Cortex of kidney (tissue), 1 donor: ENCODE data around the gene CHST7.

Experiments
- DNase-seq: peaks from one replicate; lab custom pipeline; 2025; lab: John Stamatoyannopoulos, UW

Gene CHST7

DNA sequence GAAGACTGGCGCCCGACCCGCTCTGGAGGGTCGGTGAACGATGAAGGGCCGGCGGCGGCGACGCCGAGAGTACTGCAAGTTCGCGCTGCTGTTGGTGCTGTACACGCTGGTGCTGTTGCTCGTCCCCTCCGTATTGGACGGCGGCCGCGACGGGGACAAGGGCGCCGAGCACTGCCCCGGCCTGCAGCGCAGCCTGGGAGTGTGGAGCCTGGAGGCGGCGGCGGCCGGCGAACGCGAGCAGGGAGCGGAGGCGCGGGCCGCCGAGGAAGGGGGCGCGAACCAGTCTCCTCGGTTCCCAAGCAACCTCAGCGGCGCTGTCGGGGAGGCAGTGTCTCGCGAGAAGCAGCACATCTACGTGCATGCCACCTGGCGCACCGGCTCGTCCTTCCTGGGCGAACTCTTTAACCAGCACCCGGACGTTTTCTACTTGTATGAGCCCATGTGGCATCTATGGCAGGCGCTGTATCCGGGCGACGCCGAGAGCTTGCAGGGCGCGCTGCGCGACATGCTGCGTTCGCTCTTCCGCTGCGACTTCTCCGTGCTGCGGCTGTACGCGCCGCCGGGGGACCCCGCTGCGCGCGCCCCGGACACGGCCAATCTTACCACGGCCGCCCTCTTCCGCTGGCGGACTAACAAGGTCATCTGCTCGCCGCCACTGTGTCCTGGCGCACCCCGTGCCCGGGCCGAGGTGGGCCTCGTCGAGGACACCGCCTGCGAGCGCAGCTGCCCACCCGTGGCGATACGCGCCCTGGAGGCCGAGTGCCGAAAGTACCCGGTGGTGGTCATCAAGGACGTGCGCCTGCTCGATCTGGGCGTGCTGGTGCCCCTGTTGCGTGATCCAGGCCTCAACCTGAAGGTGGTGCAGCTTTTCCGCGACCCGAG lies 568 bp downstream of the CHST7 start:
- DNase-seq: no peak

GRCh38 chrX:46574774-46575381 lies 1.3 kb downstream of the CHST7 start:
- DNase-seq: no peak

GRCh38 chrX:46575586-46575985 lies 2.0 kb downstream of the CHST7 start:
- no peak for DNase-seq

DNA sequence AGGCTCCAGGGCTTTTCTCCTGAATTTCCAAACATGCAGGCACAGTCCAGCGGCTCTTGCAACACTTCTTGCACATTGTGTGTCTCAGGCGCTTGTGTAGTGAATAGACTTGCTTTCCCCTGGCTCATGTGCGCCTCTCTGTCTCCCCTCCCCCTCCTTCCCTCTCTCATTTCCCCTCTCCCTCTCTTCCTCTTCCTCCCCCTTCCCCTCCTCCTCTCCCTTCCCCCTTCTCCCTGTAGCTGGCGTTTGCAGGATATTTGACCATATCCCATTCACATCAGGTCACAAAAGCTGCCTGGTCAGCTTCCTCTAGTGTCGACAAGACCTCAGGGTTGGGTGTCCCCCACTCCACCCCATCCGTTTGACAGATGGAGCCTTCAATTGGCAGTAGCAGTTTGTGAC lies 2.4 kb downstream of the CHST7 start:
- no peak for DNase-seq

DNA sequence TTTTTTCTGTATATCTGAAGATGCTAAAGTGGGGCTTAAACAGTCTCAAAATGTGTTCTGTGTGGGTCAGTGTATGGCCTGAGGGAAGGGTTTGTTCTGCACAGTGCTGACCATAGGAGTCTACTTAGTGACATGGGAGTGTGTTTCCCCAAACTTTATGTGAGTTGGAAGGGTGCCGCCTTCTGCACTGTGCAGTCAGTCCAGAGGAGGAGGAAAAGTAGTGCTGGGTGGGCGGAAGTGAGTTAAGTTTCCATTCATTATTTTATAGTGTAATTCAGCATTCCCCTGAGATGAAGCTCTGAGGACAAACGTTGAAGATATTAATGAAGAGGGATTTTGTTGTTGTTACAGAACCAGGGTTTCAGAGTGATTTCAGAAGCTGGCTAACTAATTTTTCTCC lies 2.9 kb downstream of the CHST7 start:
- DNase-seq: no peak

GRCh38 chrX:46577221-46578005 lies 3.8 kb downstream of the CHST7 start:
- DNase-seq: no peak

DNA sequence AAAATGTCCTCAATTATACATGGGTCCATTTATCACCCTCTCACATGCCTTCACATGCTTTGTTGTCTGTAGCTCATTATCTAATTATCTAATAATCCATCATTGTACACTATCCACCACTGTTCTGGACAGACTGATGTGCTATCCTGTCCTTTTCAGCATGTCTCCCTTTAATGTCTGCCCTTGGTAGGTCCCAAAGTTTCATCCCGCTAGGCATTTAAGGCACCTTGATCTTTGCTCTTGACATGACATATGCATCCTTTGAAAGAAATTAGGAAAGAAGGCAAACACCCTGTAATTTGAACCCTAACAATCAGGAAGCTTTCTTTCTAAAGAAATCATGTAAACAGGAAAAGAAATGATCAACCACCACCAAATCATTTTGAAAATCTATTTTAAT lies 5.7 kb downstream of the CHST7 start:
- no peak for DNase-seq

GRCh38 chrX:46580613-46581012 lies 7.0 kb downstream of the CHST7 start:
- DNase-seq: no peak

GRCh38 chrX:46582325-46582724 lies 8.8 kb downstream of the CHST7 start:
- no peak for DNase-seq

- no peak for DNase-seq
Measured at GRCh38 chrX:46582966-46583365, 9.4 kb downstream of the CHST7 start.

- DNase-seq: no peak
Measured at GRCh38 chrX:46584736-46585135, 11.2 kb downstream of the CHST7 start.

DNA sequence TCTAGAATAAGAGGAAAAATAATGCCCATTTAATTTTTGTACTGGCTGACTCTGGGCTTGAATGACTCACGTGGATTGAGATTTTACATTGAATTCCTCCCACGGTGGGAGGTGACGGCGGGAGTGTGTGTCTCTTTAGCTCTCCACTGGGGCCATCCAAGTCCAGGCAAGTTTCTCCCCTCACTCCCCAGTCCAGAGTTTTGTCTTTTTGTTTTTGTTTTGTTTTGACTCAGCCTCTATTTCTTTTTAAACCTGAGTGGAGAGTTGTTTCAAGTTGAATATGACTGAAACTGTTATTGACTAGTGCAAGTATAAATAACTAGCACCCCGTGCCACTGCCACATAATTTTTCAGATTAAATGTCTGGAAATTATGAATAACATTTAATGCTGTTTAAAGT lies 13.6 kb downstream of the CHST7 start:
- DNase-seq: no peak

GRCh38 chrX:46587753-46588171 lies 14.2 kb downstream of the CHST7 start:
- no peak for DNase-seq

GRCh38 chrX:46588263-46588662 lies 14.7 kb downstream of the CHST7 start:
- DNase-seq: no peak

DNA sequence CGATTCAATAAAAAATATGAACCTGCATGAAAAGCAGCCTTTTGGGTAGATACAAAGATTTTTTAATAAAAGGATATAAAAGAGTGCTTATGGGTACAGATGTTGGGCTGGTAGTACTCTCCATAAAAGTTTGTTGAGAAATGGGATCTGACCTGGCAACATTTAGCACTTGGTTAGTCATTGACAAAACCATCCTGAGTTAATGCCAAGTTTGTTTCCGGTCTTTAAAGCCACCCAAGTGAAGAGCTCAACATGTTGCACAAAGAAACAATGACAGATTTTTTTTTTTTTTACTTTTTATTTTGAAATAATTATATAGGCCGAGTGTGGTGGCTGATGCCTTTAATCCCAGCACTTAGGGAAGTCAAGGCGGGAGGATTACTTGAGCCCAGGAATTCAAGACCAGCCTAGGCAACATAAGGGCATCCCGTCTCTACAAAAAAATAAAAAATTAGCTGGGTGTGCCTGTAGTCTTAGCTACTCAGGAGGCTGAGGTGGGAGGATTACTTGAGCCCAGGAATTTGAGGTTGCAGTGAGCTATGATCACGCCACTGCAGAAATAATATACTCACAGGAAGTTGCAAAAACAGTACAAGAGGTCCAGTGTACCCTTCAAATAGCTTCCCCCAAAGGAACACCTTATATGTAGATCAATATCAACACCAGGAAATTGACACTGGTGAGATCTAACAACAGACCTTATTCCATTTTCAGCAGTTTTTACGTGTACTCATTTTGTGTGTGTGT lies 16.6 kb downstream of the CHST7 start:
- no peak for DNase-seq

- DNase-seq: no peak
Measured at GRCh38 chrX:46595084-46595483, 21.5 kb downstream of the CHST7 start.

- DNase-seq: no peak
Measured at GRCh38 chrX:46597208-46597607, 23.6 kb downstream of the CHST7 start.

DNA sequence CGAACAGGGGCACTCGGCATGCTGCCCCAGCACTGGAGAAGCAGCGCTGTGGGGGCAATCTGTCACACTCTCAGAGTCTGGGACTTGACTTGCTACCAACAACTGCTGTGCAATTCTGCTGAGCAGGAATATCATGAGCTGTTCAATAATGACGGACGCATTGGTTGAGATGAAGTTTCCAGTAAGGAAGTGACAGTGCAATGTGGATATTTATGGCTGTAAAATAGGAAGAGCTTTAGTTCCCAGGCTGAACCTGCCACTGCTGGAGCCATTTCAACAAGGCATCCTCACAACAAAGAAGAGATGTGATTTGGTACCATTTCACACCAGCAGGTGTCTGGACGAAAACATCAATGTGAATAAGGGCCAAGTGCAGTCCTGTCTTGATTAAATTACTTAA lies 24.2 kb downstream of the CHST7 start:
- no peak for DNase-seq

- DNase-seq: no peak
Measured at GRCh38 chrX:46599051-46599560, 25.5 kb downstream of the CHST7 start.

- no peak for DNase-seq
Measured at GRCh38 chrX:46601283-46601682, 27.7 kb downstream of the CHST7 start.

DNA sequence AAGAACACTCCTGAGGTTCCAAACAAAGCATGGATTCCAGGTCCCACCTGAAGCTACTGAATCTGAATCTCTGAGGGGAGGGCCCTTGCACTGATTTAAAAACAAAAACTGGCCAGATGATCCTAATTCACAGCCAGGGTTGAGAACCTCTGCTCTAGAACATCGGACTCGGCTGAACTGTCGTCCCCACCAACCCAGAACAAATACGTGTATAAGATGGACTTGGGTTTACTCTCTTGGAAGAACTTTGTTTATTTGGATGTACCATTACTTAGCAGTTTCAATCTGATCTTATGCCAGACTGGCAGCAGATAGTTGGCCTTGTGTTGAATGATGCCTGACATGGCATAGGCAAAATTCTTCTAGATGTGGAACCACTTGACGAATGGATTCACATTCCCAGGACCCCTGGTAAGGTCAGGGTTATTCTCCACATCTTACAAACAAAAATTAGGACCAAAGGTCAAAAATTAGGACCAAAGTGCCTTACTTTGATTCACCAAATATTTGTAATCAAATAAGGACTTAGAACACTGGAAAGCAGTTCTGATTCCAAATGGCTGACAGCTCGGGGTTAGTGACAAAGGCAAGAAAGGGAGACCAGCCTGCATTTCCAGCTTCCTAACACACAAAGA lies 29.0 kb downstream of the CHST7 start:
- no peak for DNase-seq
